Fibroblast of lung (primary cell): Measurements from ENCODE around the gene SLF1.

Experiments used
- CTCF ChIP-seq, 2 donors: IDR thresholded peaks in 1 of 2; conservative IDR thresholded peaks in 1 of 2; 1 replicate in 1 of 2; 2 replicates in 1 of 2; pipeline ENCODE4 v1.5.1; 2011 to 2012; ENCODE audit warnings: low read length in 2 of 2, control low read depth in 1 of 2, inconsistent platforms in 1 of 2, low read depth in 1 of 2, mild to moderate bottlenecking in 1 of 2
- EZH2 ChIP-seq: IDR thresholded peaks from 2 replicates; pipeline ENCODE4 v1.5.1; 2012; ENCODE audit warnings: low read length, control low read depth, mild to moderate bottlenecking; ENCODE audit errors: missing control alignments

- TF ChIP-seq CTCF (conservative IDR thresholded peaks at IDR 0.05 in 1 of 2, IDR thresholded peaks at IDR 0.05 in 1 of 2; ENCODE audit: low read depth in 1 of 2, low read length in 2 of 2) (no peak), EZH2 (no peak)
These were observed 57.6 kb downstream of the SLF1 start for GRCh38 chr5:94675965-94676618.
